Measurements from ENCODE around the gene HLA-DMA.

HLA-DMA gene

GRCh38 chr6:32932132-32932868, 20.6 kb downstream of the HLA-DMA start:
- DNase-seq (ENCODE audit: low spot score): no peak

GRCh38 chr6:32931211-32931610, 21.7 kb downstream of the HLA-DMA start:
- no peak for DNase-seq (ENCODE audit: low spot score)

- DNase-seq (ENCODE audit: low spot score): no peak
Measured at GRCh38 chr6:32922083-32922482, 30.8 kb downstream of the HLA-DMA start.

- DNase-seq (ENCODE audit: low spot score): no peak
Measured at GRCh38 chr6:32920715-32921114, 32.2 kb downstream of the HLA-DMA start.

DNA sequence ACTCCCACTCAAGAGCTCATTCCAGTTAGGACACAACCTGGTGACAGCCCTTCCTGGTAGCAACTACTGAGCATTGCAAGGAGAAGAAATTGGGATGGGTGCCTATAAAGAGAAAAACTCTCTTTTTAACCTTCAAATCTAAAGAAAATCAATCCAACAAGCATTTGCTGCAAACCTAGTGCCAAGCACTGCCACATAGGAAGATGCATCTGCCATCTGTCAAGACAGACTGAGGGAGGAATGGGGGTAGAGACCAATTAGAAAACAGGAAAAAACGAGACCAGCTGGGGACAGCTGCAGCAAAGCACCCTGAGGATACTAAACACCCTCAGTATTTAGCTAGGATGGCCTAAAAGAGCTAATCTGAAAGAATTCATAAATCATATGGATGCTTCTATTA, 39.9 kb downstream of the HLA-DMA start:
- DNase-seq (ENCODE audit: low spot score): no peak

GRCh38 chr6:32908897-32909296, 44.0 kb downstream of the HLA-DMA start:
- DNase-seq (ENCODE audit: low spot score): no peak

DNA sequence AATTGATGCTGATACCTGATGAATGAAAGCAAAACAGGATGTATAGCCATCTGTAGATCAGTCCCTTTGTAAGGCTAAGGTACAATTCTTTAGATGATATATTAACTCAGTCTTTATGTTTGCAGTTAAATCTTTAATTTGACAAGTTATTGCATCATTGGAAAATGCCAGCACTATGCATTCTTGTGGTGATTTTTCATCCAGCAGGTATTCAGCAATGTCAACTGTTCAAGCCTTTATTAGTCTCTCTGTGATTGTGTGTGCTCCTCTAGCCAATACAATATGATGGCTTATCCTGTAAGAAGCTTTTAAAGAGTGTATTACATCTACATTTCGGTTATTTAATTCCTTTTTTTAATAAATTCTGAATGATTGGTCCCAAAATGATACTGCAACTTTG, 46.4 kb downstream of the HLA-DMA start:
- no peak for DNase-seq (ENCODE audit: low spot score)

- DNase-seq (ENCODE audit: low spot score): no peak
Measured at GRCh38 chr6:32905078-32905477, 47.8 kb downstream of the HLA-DMA start.

- DNase-seq (ENCODE audit: low spot score): no peak
Measured at GRCh38 chr6:32903952-32904351, 48.9 kb downstream of the HLA-DMA start.
